ENCODE data around the gene RNASEH2B.

DNA sequence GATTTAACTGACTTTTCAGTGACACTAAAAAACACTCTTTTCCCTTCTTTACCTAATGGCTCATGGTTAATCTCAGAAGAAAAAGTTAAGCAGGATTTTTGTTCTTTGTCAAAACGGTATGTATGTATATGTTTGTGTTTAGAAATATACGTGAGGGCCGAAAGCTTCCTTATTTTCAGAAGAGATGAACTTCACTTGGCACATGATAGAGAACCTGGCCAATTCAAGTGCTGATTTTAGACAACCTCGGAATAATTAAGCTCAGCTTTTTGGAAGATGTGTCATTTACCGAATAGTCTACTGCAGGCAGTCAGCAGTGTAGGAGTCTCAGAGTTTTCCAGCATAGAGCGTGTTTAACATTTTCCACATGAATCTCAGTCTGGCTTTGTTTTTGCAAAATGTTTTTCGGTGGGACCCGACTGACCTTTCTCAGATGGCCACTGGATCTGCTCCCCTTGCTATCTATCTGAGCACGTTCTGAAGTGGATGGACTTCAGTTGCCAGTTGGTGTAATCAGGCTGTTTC is 4.6 kb downstream of the RNASEH2B start:
- TF ChIP-seq, protein P1, sequence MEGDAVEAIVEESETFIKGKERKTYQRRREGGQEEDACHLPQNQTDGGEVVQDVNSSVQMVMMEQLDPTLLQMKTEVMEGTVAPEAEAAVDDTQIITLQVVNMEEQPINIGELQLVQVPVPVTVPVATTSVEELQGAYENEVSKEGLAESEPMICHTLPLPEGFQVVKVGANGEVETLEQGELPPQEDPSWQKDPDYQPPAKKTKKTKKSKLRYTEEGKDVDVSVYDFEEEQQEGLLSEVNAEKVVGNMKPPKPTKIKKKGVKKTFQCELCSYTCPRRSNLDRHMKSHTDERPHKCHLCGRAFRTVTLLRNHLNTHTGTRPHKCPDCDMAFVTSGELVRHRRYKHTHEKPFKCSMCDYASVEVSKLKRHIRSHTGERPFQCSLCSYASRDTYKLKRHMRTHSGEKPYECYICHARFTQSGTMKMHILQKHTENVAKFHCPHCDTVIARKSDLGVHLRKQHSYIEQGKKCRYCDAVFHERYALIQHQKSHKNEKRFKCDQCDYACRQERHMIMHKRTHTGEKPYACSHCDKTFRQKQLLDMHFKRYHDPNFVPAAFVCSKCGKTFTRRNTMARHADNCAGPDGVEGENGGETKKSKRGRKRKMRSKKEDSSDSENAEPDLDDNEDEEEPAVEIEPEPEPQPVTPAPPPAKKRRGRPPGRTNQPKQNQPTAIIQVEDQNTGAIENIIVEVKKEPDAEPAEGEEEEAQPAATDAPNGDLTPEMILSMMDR (IDR thresholded peaks at IDR 0.05), result no peak
- no peak for TF ChIP-seq POLR2A (IDR thresholded peaks at IDR 0.05)
- TF ChIP-seq POLR2AphosphoS5 (IDR thresholded peaks at IDR 0.05), result no peak
